ENCODE measurements around the gene P2RX4.
"Not testable (repeated sequence)": the region's sequence is repeated elsewhere in the genome, so short reads cannot be mapped to it uniquely, and the experiment has no call there.

The P2RX4 gene

GRCh38 chr12:121245951-121246350 is 36.0 kb downstream of the P2RX4 start:
- DNase-seq = no peak

- DNase-seq = no peak
Observed at GRCh38 chr12:121246893-121247557, 37.1 kb downstream of the P2RX4 start.

GRCh38 chr12:121248622-121249021 is 38.7 kb downstream of the P2RX4 start:
- no peak for DNase-seq

DNA sequence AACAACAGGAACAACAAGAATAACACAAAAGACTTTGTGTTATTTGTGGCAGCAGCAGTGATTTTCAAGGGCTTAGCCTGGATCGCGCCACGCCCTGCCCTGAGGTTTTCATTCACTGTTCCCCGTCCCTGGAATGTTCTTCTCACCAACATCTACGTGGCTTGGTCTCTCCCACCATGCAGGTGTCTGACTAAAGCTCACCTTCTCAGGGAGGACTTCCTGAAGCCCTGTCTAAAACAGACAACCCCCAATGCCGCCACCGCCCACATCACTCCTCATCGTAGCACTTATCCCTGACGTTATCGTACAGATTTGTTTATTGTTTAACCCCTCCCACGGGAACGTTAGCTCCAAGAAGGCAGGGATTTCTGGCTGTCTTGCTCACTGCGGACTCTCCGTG is 40.4 kb downstream of the P2RX4 start:
- DNase-seq = no peak

DNA sequence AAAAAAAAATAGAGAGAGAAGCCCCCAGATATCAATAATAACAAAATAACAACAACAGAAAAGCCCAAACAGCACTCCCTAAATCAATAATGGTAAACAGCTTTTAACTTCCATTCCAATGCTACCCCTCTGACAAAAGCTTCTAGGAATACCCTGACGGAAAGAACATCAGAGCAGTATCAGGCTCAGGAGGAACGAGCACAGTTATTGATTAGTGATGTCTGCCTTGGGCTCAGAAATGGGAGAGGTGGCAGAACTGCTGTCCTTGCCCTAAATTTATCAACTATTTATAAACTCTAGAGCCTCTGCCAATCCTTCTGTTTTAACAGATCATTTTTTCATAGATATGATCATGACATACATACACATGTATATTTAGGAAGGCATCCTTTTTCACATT is 41.9 kb downstream of the P2RX4 start:
- no peak for DNase-seq

- no peak for DNase-seq
Observed at GRCh38 chr12:121252712-121253345, 42.9 kb downstream of the P2RX4 start.

- no peak for DNase-seq
Observed at GRCh38 chr12:121253638-121254335, 43.9 kb downstream of the P2RX4 start.

GRCh38 chr12:121255433-121255832 is 45.5 kb downstream of the P2RX4 start:
- DNase-seq = no peak

GRCh38 chr12:121257704-121258449 is 47.9 kb downstream of the P2RX4 start:
- DNase-seq = not testable (repeated sequence)

DNA sequence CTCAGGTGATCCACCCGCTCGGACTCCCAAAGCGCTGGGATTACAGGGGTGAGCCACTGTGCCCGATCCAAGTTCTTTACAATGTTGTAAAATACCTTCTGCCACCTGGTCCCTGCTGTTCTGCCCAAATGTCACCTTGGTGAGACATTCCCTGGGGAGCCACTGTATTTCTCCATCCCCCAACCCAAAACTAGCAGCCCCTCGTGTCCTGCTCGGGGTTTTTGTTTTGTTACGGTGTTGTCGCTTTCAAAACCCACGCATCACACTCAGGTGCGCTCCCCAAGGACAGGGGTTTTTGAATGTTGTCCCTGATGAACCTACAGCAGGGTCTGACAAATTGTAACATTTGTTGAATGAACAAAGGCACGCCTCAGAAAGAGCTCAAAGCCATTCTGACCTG is 49.1 kb downstream of the P2RX4 start:
- DNase-seq = no peak

- no peak for DNase-seq
Observed at GRCh38 chr12:121260091-121260490, 50.2 kb downstream of the P2RX4 start.

GRCh38 chr12:121261398-121261797 is 51.5 kb downstream of the P2RX4 start:
- DNase-seq = no peak

GRCh38 chr12:121263206-121263935 is 53.4 kb downstream of the P2RX4 start:
- DNase-seq = no peak

DNA sequence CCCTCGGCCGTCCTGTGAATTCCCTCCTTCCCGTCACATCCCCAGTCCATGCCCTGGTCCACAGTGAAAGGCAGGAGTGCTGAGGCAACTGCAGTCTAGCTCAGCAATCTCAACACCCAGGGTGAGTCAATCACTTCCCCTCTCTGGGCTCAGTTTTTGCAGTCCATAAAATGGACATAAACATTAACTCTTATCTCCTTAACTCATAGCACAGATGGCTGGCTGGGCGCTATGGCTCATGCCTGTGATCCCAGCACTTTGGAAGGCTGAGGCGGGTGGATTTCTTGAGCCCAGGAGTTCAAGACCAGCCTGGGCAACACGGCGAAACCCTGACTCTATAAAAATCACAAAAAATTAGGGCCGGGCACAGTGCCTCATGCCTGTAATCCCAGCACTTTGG is 54.2 kb downstream of the P2RX4 start:
- no peak for DNase-seq

DNA sequence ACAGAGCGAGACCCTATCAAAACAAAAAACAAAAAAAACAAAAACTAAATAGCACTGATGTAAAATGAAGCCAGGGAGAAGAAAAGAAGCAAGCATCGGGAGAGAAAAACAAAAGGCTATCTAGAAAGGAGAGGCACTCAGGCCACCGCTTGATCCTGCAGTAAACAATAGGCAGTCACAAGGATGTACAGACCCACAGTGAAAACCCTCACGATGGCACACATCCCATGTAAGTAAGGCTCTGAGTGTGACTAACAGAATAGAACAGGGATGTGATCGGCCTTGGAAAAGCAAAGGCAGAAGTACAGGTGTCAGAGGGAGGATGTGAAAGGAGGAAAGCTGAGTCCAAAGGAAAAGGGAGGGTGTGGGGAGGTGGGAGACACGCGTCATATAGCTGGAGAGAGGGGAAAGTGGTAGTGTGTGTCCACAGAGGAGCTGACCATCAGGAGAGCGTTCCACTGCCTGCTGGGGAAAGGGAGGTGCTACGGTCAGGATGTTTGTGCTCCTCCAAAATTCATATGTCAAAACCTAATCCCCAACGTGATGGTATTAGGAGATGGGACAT is 55.1 kb downstream of the P2RX4 start:
- no peak for DNase-seq

- no peak for DNase-seq
Observed at GRCh38 chr12:121267822-121268221, 57.9 kb downstream of the P2RX4 start.

- no peak for DNase-seq
Observed at GRCh38 chr12:121273364-121273896, 63.5 kb downstream of the P2RX4 start.

DNA sequence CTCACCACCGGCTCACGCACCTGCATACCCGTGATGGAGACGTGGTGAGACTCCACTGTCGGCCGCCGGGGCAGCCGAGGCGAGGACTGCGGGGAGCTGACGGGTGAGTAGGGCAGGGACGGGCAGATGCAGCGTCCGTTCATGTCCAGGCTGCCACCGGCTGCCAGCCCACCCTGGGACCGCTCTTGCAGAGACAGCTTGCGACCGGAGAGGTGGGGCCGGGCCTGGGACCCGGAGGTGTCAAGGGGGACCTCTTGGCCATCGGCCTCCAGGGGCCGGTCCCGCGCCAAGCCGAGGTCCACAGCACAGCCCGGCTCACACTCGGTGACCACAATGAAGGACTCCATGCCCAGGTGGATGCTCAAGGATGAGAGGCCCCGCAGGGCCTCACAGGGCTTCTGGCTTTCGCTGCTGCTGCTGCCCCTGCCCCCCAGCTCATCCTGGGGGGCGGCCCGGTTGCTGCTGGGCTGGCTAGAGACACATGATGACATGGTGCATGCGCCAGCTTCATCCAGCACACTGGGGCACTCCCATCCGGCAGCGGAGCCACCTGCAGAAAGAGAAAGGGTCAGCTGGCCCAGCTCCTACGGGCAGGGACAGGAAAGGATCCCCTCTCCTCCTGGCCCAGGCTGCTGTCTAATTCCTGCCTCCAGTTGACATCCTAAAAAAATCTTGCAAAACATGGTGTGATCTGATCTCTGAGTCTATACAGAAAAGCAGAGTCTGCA is 64.3 kb downstream of the P2RX4 start:
- no peak for DNase-seq

DNA sequence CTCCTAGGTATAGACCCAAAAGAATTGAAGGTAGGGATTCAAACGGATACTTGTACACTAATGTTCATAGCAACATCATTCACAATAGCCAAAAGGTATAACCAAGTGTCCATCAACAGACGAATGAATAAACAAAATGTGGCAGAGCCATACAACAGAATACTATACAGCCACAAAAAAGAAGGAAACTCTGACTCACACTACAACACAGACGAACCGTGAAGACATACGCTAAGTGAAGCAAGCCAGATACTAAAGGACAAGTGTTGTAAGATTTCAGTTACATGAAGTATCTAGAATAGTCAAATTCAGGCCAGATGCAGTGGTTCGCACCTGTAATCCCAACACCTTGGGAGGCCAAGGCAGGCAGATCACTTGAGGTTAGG is 67.4 kb downstream of the P2RX4 start:
- DNase-seq = no peak

DNA sequence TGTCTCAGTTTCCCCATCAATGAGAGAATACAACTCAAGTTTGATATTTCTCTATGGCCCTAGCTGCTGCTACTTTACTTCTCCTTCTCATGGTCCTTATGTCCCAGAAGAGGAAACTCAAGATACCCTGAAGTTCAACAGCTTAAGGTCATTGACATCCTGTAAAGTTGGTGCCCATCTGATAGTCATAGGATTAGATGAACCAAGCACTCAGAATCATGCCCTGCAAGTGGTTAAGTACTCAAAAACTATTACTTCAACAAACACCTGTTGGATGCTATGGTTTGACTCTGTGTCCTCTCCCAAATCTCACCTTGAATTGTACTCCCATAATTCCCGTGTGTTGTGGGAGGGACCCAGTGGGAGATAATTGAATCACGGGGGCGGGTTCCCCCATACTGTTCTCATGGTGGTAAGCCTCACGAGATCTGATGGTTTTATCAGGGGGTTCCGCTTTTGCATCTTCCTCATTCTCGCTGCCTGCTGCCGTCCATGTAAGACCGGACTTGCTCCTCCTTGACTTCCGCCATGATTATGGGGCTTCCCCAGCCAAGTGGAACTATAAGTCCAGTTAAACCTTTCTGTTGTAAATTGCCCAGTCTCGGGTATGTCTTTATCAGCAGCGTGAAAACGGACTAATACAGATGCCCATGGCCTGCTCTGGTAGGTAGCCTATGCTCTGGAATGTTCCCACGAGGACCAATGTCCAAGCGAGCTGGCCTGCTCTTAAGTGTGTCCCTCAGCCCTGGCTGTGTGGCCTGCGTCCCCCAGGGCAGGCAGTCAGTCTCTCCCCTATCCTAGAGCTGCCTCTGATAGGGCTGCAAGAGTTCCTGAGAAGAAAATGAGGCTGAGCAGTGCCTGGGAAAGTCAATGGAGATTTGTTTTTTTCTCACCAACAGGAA is 68.5 kb downstream of the P2RX4 start:
- DNase-seq = no peak

Measured in fibroblast of skin of abdomen (primary cell).